NB4 (cell line): ENCODE data around the gene HACD4.

ENCODE experiments used
- DNase-seq: peaks from one replicate; pipeline ENCODE4 v3.0.0; 2010; ENCODE audit warnings: low read depth
- H3K4me3 ChIP-seq: one replicate; pipeline ENCODE4 v1.5.1; 2011; ENCODE audit warnings: mild to moderate bottlenecking, low read depth, low read length, moderate library complexity
- CTCF ChIP-seq: IDR thresholded peaks from one replicate; pipeline ENCODE4 v1.5.1; 2012; ENCODE audit warnings: low read depth, low read length
- MAX ChIP-seq: IDR thresholded peaks from 2 replicates; pipeline ENCODE4 v1.6.1; 2011; ENCODE audit warnings: low read depth, low read length
- MYC ChIP-seq: IDR thresholded peaks from 2 replicates; pipeline ENCODE4 v1.6.1; 2011; ENCODE audit warnings: low read depth, low read length
- POLR2A ChIP-seq: IDR thresholded peaks from 2 replicates; pipeline ENCODE4 v1.6.1; 2011; ENCODE audit warnings: mild to moderate bottlenecking; ENCODE audit not compliant: insufficient read length; ENCODE audit errors: extremely low read depth

Gene HACD4

DNA sequence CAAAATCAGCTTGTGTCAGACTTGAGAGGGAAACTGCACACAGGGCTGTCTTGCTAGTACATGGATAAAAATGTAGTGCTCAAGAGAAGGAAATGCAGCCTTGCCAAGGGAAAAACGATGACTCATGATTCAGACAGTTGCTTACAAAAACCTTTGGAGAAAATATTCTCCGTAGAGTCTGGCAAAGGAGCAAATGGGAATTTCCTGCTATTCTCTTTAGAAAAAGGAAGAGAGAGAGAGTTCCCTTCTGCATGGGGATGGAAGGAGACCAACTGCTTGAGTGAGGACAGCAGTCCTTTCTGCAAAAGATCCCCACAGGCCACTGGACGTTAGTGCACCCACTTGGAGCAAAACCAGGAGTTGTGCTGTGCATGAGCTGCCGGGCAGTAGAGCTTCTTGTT lies 38.7 kb upstream of the HACD4 start:
- TF ChIP-seq CTCF: peak; percentile 41
- TF ChIP-seq POLR2A: no peak
- peak; percentile 65 for DNase-seq
- no peak overlapping the region for H3K4me3 ChIP-seq

DNA sequence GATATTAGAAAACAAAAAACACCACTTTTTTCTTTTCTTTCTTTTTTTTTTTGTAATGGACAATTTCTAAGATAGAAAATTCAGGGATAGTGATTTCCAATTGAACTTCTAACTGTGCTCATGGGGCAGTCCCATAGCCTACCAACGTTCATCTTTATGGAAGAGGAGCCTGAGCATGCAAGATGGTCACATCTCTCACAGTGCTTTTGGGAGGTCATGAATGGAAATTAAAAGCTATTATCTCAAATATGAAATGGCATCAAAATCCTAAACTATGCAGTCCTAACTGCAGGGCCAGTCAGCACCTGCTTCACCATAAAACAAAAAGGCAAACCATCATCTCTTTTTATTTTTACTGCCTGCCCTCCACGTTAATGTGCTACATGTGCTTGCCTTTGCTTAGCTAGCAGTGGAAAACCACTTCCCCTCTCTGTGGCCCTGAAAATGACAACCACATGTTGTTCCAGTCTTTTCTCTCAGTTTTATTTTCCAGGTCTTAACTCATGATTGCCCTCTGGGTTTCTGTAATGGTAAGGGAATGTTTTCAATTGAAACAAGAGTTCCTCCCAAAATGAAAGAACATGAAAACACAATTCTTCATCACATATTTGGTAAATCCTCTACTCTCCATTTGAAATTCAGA lies 29.6 kb upstream of the HACD4 start:
- peak; percentile 69 for DNase-seq
- TF ChIP-seq MYC (peak; percentile 94), CTCF (no peak), POLR2A (no peak), MAX (peak; percentile 92)
- H3K4me3 ChIP-seq: no peak overlapping the region

GRCh38 chr9:21056931-21057330 lies 25.5 kb upstream of the HACD4 start:
- no peak overlapping the region for H3K4me3 ChIP-seq
- no peak for DNase-seq
- TF ChIP-seq MAX (no peak), MYC (no peak), CTCF (no peak), POLR2A (no peak)

DNA sequence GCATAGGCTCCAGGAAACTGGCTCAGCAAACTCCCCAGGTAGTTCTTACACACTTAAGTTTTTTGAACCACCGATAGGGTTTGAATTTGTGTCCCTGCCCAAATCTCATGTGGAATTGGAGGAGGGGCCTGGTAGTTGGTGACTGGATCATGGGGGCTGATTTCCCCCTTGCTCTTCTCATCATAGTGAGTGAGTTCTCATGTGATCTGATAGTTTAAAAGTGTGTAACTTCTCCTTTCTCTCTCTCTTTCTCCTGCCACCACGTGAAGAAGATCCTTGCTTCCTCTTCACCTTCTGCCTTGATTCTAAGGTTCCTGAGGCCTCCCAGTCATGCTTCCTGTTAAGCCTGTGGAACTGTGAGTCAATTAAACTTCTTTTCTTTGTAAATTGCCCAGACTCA lies 22.4 kb upstream of the HACD4 start:
- H3K4me3 ChIP-seq: no peak overlapping the region
- TF ChIP-seq MAX: no peak
- peak; percentile 18 for DNase-seq

DNA sequence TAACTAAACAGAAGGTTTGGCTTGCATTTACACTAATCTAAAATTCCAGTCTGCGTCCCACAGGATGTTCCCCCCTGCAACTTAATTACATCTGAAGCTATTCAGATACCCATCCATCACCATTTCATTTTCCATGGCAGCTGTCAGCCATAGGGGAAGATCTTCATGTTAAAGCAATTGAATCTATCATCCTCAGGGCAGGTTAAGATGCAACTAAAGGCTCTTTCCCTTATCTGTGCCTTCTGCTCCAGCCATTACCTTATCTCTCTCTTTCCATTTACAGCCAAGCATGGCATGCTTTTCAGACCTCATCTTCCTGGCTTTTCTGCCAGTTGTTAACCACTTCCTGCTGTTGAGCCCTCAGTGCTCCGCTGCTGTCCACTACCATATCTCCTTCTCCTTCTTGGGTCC lies 15.8 kb upstream of the HACD4 start:
- TF ChIP-seq MYC (no peak), MAX (peak; percentile 37)
- DNase-seq: peak; percentile 59
- no peak overlapping the region for H3K4me3 ChIP-seq

DNA sequence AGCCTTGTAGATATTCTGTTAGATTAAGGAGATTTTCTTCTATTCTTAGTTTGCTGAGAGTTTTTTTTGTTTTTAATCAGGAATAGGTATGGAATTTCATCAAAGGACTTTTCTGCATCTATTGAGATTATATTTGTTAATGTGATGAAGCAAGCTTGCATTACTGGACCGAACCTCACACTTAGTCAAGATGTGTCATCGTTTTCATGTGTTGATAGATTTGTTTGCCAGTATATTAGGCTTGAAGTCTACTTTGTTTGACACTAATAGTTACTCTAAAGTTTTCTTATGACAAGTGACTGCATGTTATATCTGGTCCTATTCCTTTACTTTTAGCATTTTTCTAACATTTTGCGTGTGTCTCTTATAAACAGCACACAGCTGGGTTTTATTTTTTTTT lies 12.4 kb upstream of the HACD4 start:
- no peak overlapping the region for H3K4me3 ChIP-seq
- no peak for DNase-seq
- no peak for TF ChIP-seq CTCF
- no peak for TF ChIP-seq POLR2A
- no peak for TF ChIP-seq MAX
- no peak for TF ChIP-seq MYC

- DNase-seq: no peak
- no peak overlapping the region for H3K4me3 ChIP-seq
- TF ChIP-seq MYC: no peak
- no peak for TF ChIP-seq MAX
- TF ChIP-seq CTCF: no peak
- TF ChIP-seq POLR2A: no peak
Observed at GRCh38 chr9:21042466-21042865, 11.0 kb upstream of the HACD4 start.
